Mesodermal cell (in vitro differentiated cells): ENCODE results near the gene MPP3.

Source experiments
- H3K27ac ChIP-seq: 2 replicates; pipeline ENCODE4 v1.7.0; 2013; ENCODE audit warnings: mild to moderate bottlenecking, low read depth, low read length, moderate library complexity; ENCODE audit not compliant: severe bottlenecking
- H3K36me3 ChIP-seq: 2 replicates; pipeline ENCODE4 v1.7.1; 2013; ENCODE audit warnings: mild to moderate bottlenecking, low read length, moderate library complexity; ENCODE audit not compliant: control insufficient read depth, insufficient read depth
- H3K4me1 ChIP-seq: one replicate; pipeline ENCODE4 v1.7.1; 2013; ENCODE audit warnings: mild to moderate bottlenecking, low read length; ENCODE audit not compliant: insufficient read depth, control insufficient read depth, poor library complexity, severe bottlenecking
- H3K4me3 ChIP-seq: 2 replicates; pipeline ENCODE4 v1.7.0; 2013; ENCODE audit warnings: low read length, control low read depth, mild to moderate bottlenecking; ENCODE audit not compliant: insufficient read depth, poor library complexity, severe bottlenecking; ENCODE audit errors: extremely low read depth
- H3K9me3 ChIP-seq: 2 replicates; pipeline ENCODE4 v1.7.1; 2013; ENCODE audit warnings: mild to moderate bottlenecking, low read length, moderate library complexity; ENCODE audit not compliant: control insufficient read depth
- WGBS, 2 experiments: methylation state at CpG; one replicate each; pipeline ENCODE4 v1.1.5; 2013; ENCODE audit warnings: missing lambda C conversion rate in 2 of 2; ENCODE audit not compliant: insufficient coverage in 2 of 2; 5-methylcytosine and 5-hydroxymethylcytosine counted together

MPP3 gene

DNA sequence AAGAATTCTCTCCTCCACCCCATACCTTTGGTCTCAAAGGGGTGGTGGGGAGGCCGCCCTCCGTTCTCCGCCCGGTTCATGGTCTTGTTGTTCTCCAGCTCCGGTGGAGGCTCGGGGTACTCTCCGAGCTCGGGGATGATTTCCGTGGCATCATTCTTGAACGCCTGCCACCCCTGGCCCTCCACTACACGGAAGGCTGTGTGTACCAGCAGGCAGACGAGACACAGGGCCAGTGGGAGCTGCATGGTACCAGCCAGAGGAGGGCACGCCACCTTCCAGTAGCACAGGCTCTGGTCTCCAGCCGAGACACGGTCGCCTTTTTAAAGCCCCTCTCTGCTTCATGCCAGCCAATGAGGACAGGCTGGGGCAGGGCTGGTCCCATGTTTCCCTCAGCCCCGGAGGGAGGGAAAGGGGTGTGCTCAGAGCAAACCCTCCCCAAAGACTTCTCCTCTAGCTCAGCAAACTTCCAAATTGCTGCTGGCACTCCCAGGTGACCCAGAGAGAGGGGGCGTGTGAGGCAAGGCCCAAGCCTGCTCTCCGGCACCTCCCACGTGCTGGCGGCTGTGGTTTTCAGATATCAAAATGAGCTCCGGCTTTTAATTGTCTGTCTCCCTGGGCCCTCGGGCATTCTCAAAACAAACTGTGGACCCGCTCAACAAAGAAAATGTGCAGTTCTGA is 74.3 kb downstream of the MPP3 start, which contains the start of gene SOST:
TSS of gene SOST (minus strand) at position 295 of the 678 bp plus-strand sequence. CDS start at position 245, 50 bp downstream.
- no peak within 1 kb of the TSS for H3K27ac ChIP-seq
- H3K4me3 ChIP-seq = peak within 1 kb of the TSS; percentile 9
- H3K9me3 ChIP-seq = no peaks in the 10 kb centered on the region
- WGBS, 2 experiments = 91 to 93% methylated on average over 22 to 23 of the region's 24 CpGs
- peaks cover 36% of the 10 kb centered on the region for H3K4me1 ChIP-seq
- no peaks in the 10 kb centered on the region for H3K36me3 ChIP-seq

- Histone ChIP-seq H3K27ac (no peak overlapping the region), H3K4me1 (peaks cover 36% of the 10 kb centered on the region), H3K36me3 (no peaks in the 10 kb centered on the region), H3K4me3 (peak overlapping the region; percentile 9), H3K9me3 (no peaks in the 10 kb centered on the region)
- WGBS, 2 experiments = 91 to 96% methylated on average over 5 to 6 of the region's 6 CpGs
Measured at GRCh38 chr17:43758086-43758485, 74.9 kb downstream of the MPP3 start.

- no peaks in the 10 kb centered on the region for H3K9me3 ChIP-seq
- 89 to 90% methylated on average over 6 to 7 of the region's 8 CpGs for WGBS, 2 experiments
- no peak overlapping the region for H3K4me3 ChIP-seq
- no peaks in the 10 kb centered on the region for H3K36me3 ChIP-seq
- H3K27ac ChIP-seq = no peak overlapping the region
- H3K4me1 ChIP-seq = peaks cover 36% of the 10 kb centered on the region
Measured at GRCh38 chr17:43757171-43757660, 75.7 kb downstream of the MPP3 start.

- H3K4me3 ChIP-seq = peak overlapping the region; percentile 2
- WGBS, 2 experiments = 63 to 83% methylated on average over 1 to 2 of the region's 6 CpGs
Measured at GRCh38 chr17:43756201-43756600, 76.7 kb downstream of the MPP3 start.

DNA sequence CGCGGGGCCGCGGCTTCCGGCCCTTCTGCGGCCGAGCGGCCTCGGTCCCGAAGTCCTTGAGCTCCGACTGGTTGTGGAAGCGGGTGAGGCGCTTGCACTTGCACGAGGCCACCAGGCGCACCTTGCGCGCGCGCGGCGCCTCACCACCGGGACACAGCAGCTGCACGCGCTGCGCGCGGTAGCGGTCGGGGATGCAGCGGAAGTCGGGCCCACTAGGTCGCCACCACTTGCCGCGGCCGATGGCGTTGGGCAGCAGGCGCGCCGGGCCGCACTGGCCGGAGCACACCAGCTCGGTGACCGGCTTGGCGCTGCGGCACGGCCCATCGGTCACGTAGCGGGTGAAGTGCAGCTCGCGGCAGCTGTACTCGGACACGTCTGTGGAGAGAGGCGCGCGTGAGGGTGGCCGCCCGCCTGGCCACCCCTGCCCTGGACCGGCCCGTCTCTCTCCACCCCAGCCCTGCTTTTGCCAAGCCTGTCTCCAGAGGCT is 77.5 kb downstream of the MPP3 start:
- Histone ChIP-seq H3K4me3 (peak overlapping the region; percentile 8), H3K27ac (no peak overlapping the region)
- WGBS, 2 experiments = 56 to 58% methylated on average over 46 to 60 of the region's 60 CpGs

More at GRCh38 chr17:43756201-43756600, 76.7 kb downstream of the MPP3 start:
- no peaks in the 10 kb centered on the region for H3K9me3 ChIP-seq
- H3K27ac ChIP-seq = no peak overlapping the region
- peaks cover 36% of the 10 kb centered on the region for H3K4me1 ChIP-seq
- H3K36me3 ChIP-seq = no peaks in the 10 kb centered on the region

GRCh38 chr17:43754947-43755346 is 78.0 kb downstream of the MPP3 start:
- peaks cover 30% of the 10 kb centered on the region for H3K4me1 ChIP-seq
- H3K36me3 ChIP-seq = no peaks in the 10 kb centered on the region
- WGBS, 2 experiments = 55 to 63% methylated on average over 12 to 17 of the region's 21 CpGs
- no peaks in the 10 kb centered on the region for H3K9me3 ChIP-seq
- H3K27ac ChIP-seq = no peak overlapping the region
- H3K4me3 ChIP-seq = no peak overlapping the region

More for the DNA sequence above, 77.5 kb downstream of the MPP3 start:
- Histone ChIP-seq H3K4me1 (peaks cover 32% of the 10 kb centered on the region), H3K36me3 (no peaks in the 10 kb centered on the region), H3K9me3 (no peaks in the 10 kb centered on the region)

GRCh38 chr17:43753493-43754129 is 79.3 kb downstream of the MPP3 start:
- Histone ChIP-seq H3K9me3 (no peaks in the 10 kb centered on the region), H3K27ac (no peak overlapping the region), H3K4me3 (no peak overlapping the region), H3K4me1 (peaks cover 23% of the 10 kb centered on the region), H3K36me3 (no peaks in the 10 kb centered on the region)
- WGBS, 2 experiments = 93 to 100% methylated on average over 2 of the region's 5 CpGs
